Measurements from ENCODE around the gene SH2B2. TPM values are rescaled to one million over a fixed set of nuclear protein-coding genes. Genes with fewer than 3 reads are reported as not detected.
"Not testable (repeated sequence)": the region's sequence is repeated elsewhere in the genome, so short reads cannot be mapped to it uniquely, and the experiment has no call there.

SH2B2 gene
- total RNA-seq, 2 donors from 2014 or later = 7.7 to 22.3 TPM

DNA sequence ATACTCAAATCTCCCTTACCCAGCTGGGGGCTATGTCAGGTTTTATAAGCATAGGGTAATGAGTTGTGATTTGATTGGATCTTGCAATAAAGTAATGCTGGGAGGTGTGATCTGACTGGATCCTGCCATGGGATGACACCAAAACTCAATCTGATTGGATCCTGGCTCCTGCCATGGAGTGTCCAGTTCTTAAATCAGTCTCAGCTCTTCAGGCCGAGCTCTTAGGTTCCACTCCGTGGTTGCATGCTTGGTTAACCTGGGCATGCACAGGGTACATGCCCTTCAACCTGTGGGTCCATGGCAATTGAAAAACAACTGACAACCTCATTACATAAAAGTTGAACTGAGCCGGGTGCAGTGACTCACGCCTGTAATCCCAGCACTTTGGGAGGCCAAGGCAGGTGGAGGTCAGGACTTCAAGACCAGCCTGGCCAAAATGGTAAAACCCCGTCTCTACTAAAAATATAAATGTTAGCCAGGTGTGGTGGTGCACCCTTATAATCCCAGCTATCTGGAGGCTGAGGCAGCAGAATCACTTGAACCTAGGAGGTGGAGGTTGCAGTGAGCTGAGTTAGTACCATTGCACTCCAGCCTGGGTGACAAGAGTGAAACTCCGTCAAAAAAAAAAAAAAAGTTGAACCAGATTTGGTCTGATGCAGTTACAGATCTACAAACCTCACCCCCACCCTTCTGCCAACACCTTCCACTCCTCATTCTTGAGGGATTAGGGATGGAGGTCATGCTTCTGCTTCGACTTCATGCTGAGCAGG is 54.1 kb downstream of the SH2B2 start:
- 86% methylated on average over 5 of the region's 7 CpGs for WGBS

DNA sequence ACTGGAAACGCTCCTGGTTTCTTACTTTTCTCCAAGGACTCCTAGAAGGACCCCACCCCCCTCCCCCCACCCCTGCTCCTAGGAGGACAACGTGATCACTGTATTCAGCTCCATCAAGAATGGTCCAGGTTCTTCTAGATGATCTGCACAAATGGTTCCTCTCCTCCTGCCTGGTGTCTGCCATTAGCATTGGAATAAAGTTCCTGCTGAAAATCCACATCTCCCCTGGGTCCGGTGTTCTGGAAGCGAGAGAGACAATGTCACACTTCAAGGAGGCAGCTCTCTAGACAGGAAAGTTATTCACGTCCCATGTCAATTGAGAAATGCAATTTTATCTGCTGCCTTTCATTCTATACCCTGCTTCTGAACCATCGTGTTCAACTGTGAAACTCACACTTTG is 60.3 kb downstream of the SH2B2 start:
- H3K4me3 ChIP-seq; H3K27ac ChIP-seq; H3K9me3 ChIP-seq; H3K36me3 ChIP-seq; DNase-seq (ENCODE audit: low spot score); H3K27me3 ChIP-seq (replicated peaks; ENCODE audit: insufficient read depth); intact Hi-C loops (cut with DNase I); H3K4me1 ChIP-seq (replicated peaks): not testable (repeated sequence)
- 99% methylated on average over 4 of the region's 6 CpGs for WGBS

More for the DNA sequence above, 54.1 kb downstream of the SH2B2 start:
- H3K27ac ChIP-seq; H3K36me3 ChIP-seq; DNase-seq (ENCODE audit: low spot score); H3K27me3 ChIP-seq (replicated peaks; ENCODE audit: insufficient read depth); H3K9me3 ChIP-seq; H3K4me3 ChIP-seq; intact Hi-C loops (cut with DNase I); H3K4me1 ChIP-seq (replicated peaks): not testable (repeated sequence)

DNA sequence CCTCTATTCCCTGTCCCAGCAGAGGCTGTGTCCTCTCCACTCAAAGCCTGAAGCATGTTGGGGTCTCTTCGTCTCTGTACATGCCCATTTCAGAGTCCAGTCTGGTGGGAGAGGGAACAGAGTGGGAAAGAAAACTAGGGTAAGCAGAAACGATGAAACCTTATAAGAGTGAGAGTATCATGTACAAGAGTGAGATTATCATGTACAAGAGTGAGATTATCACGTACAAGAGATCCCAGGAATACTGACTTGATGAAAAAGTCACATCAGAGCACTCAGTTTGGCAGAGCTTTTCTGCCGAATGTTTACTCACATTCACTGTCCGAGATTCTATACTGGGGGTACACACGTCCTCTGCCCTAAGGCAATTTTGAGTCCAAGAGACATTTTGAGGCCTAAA is 69.7 kb downstream of the SH2B2 start, which contains the start of gene SPDYE6:
Gene SPDYE6, minus strand, starts transcription at position 101 of the 400 bp plus-strand sequence. CDS start 421 bp downstream, outside the sequence.
- H3K27me3 ChIP-seq (replicated peaks; ENCODE audit: insufficient read depth); H3K4me1 ChIP-seq (replicated peaks); DNase-seq (ENCODE audit: low spot score); H3K4me3 ChIP-seq; H3K36me3 ChIP-seq; H3K27ac ChIP-seq; intact Hi-C loops (cut with DNase I); H3K9me3 ChIP-seq: not testable (repeated sequence)
- WGBS = no CpG with 5 or more reads among the region's 6 CpGs

DNA sequence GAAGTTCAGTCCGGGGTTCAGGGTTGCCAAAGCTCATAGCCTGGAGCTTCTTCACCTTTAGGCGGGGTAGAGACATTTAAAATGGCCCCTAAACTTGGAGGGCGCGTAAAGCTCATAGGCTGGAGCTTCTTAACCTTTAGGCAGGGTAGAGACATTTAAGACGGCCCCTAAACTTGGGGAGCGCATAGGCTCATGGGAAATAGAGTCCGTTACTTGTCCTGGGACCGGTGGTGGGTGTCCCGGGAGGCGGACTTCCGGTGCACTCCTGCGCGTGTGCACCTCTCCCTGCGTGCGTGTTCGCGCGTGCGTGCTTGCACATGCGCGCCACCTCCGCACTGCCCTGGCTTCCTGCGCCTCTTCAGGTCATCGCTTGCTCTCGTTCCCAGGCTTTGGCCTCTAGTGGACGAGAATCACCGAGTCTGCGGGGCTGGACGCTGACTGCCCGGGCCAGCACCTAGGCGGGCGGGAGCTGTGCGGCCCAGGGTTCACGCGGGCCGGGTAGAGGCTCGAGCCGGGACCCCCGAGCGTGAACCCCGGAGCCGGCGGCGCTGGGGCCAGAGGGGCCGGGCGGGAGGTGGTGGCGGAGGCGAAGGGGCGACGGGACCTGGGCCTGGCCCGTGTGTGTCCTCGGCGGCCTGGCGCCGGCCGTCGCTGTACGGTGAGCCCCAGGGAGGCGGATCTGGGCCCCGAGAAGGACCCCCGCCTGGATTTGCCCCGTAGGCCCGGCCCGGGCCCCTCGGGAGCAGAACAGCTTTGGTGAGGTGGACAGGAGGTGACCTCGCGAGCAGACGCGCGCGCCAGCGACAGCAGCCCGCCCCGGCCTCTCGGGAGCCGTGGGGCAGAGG is 77.1 kb downstream of the SH2B2 start:
- under 1% methylated on average over 39 of the region's 76 CpGs for WGBS
- peak; percentile 99 for TF ChIP-seq POLR2AphosphoS5 (IDR thresholded peaks at IDR 0.05)
- peak; percentile 67 for TF ChIP-seq POLR2A (IDR thresholded peaks at IDR 0.05)
- TF ChIP-seq, protein P1, sequence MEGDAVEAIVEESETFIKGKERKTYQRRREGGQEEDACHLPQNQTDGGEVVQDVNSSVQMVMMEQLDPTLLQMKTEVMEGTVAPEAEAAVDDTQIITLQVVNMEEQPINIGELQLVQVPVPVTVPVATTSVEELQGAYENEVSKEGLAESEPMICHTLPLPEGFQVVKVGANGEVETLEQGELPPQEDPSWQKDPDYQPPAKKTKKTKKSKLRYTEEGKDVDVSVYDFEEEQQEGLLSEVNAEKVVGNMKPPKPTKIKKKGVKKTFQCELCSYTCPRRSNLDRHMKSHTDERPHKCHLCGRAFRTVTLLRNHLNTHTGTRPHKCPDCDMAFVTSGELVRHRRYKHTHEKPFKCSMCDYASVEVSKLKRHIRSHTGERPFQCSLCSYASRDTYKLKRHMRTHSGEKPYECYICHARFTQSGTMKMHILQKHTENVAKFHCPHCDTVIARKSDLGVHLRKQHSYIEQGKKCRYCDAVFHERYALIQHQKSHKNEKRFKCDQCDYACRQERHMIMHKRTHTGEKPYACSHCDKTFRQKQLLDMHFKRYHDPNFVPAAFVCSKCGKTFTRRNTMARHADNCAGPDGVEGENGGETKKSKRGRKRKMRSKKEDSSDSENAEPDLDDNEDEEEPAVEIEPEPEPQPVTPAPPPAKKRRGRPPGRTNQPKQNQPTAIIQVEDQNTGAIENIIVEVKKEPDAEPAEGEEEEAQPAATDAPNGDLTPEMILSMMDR (IDR thresholded peaks at IDR 0.05) = peak in 2 of 4 experiments; percentile 38 to 43
- H3K27me3 ChIP-seq (replicated peaks; ENCODE audit: insufficient read depth); H3K36me3 ChIP-seq; intact Hi-C loops (cut with DNase I); H3K4me1 ChIP-seq (replicated peaks); H3K9me3 ChIP-seq: not testable (repeated sequence)
- peak overlapping the region; percentile 88 to 92 for H3K27ac ChIP-seq
- DNase-seq (ENCODE audit: low spot score) = peak; percentile 96
- H3K4me3 ChIP-seq = peak overlapping the region; percentile 83 to 88

DNA sequence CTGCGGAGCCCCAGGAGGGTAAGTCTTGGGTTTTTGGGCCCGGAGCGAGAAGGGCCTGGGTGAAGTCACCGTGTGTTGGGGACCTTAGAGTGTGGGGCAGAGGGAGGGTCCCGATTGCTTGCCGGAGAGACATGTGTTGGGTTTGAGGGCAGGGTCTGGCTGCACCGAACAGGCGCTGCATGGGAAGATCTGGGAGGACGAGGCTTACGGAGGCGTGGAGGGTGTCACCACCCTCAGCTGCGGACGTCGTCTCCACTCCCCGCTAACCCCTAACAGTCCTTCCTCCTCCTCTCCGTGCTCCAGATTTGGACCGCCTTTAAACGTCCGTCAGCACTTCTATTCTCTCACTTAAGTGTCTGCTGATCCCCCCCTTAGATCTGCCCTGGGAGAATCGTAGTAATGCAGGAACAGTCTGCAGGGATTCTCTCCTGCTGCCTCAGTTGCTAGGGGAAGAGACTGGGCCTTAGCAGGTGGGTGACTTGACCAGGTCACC is 77.8 kb downstream of the SH2B2 start:
- H3K9me3 ChIP-seq; H3K27me3 ChIP-seq (replicated peaks; ENCODE audit: insufficient read depth); intact Hi-C loops (cut with DNase I); H3K36me3 ChIP-seq; H3K4me1 ChIP-seq (replicated peaks); DNase-seq (ENCODE audit: low spot score): not testable (repeated sequence)
- under 1% methylated on average over 20 of the region's 20 CpGs for WGBS
- H3K4me3 ChIP-seq = peak overlapping the region; percentile 83 to 88
- H3K27ac ChIP-seq = peak overlapping the region; percentile 88 to 92

DNA sequence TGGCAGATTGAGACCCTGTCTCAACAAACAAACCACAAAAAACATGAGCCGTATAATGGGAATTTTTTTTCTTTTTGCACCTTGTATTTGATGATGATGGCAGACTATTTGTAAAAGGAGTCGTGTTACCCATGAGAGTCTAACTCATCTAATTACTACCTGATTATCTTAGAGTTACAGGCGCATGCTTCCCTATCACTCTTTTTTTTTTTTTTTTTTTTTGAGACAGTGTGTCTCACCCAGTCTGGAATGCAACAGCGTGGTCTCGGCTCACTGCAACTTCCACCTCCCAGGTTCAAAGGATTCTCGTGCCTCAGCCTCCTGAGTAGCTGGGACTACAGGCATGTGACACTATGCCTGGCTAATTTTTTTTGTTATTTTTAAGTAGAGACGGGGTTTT is 78.7 kb downstream of the SH2B2 start:
- H3K27me3 ChIP-seq (replicated peaks; ENCODE audit: insufficient read depth); H3K4me1 ChIP-seq (replicated peaks); H3K36me3 ChIP-seq; H3K27ac ChIP-seq; intact Hi-C loops (cut with DNase I); H3K4me3 ChIP-seq; DNase-seq (ENCODE audit: low spot score); H3K9me3 ChIP-seq: not testable (repeated sequence)
- 57% methylated on average over 7 of the region's 7 CpGs for WGBS

DNA sequence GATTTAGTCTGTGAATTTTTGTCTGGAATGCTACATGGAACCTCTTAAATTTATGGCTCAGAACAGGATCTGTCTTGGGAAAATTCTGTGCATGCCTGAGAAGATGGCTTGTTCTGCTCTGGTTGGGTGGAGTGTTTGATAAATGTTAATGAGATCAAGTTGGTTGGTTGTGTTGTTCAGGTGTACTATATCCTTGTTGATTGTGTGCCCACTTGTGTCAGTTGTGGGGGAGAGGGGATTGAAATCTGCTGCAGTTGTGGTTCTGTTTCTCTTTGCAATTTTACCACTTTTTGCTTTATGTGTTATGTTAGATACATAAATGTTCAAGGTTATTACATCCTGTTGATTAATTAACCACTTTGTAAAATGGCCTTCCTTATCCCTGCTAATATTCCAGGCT is 83.4 kb downstream of the SH2B2 start:
- intact Hi-C loops (cut with DNase I); DNase-seq (ENCODE audit: low spot score); H3K4me1 ChIP-seq (replicated peaks); H3K27me3 ChIP-seq (replicated peaks; ENCODE audit: insufficient read depth); H3K9me3 ChIP-seq; H3K36me3 ChIP-seq; H3K4me3 ChIP-seq; H3K27ac ChIP-seq: not testable (repeated sequence)

Small RNA genes lying within 50 kb of the gene (microRNA-seq; reads per million reads assigned to microRNA genes)
- gene MIR4285 = not detected

Small RNA genes lying within 50 kb of the gene (small RNA-seq; reads per million reads assigned to genes)
- 0 reads per million in 2 donors for gene AC005088.1
- 0 reads per million in 2 donors for gene MIR4285
- 0 reads per million in 2 donors for gene RF00019

Other genes with a start within 250 kb of the SH2B2 start
- under 1 TPM in 1 of 2 donors, not detected in 1; 0.85 TPM for gene SPDYE6, start 69.6 kb downstream of the SH2B2 start, total RNA-seq
- 10 to 100 TPM; 31.6 to 50.1 TPM for gene PRKRIP1, start 109.5 kb downstream of the SH2B2 start, total RNA-seq
- gene ORAI2, start 146.7 kb downstream of the SH2B2 start, total RNA-seq = 10 to 100 TPM; 20.5 to 24.8 TPM
- gene ALKBH4, start 178.0 kb downstream of the SH2B2 start, total RNA-seq = 10 to 100 TPM; 25.2 to 27.0 TPM
- gene LRWD1, start 178.1 kb downstream of the SH2B2 start, total RNA-seq = 10 to 100 TPM; 12.8 to 57.7 TPM
- 10 to 100 TPM; 23.2 to 46.4 TPM for gene POLR2J, start 192.1 kb downstream of the SH2B2 start, total RNA-seq
- gene RASA4B, start 230.9 kb downstream of the SH2B2 start, total RNA-seq = 10 to 100 TPM in 1 of 2 donors, 1 to 10 TPM in 1; 2.0 to 25.7 TPM

Measured in prostate gland (tissue), 2 donors.